ENCODE data around the gene ACSL6.

DNA sequence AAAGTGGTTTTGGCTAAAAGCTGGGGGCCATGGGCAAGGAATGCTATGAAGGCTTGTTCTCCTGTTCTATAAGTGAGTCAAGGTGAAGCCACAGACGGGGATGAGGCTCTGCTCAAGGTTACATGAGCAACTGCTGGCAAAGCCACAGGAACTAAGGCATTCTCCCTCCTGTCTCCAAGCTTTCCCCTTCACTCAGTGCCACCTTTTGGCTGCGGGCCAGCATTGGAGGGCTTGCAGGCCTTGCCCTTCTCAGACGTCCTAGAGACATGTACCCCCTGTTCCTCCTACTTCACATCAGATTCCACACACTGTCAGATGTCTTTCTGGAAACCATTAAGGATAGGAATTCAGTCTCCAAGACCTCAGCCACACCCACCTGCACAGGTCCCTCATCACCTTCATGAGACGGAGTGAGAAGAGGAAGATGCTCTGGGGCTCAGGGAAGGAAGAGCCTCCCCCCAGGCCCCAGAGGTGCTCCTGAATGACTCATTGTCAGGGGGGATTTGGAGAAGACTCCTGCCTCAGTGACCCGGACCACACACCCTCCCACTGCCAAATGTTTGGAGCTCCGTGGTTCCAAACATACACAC lies 45.5 kb downstream of the ACSL6 start:
- TF ChIP-seq CTCF (IDR thresholded peaks at IDR 0.05 in 2 of 3, conservative IDR thresholded peaks at IDR 0.05 in 1 of 3; ENCODE audit: control insufficient read depth in 2 of 3, extremely low read depth in 1 of 3, insufficient read depth in 1 of 3, low read depth in 3 of 3, low read length in 3 of 3) (no peak), POLR2A (IDR thresholded peaks at IDR 0.05; ENCODE audit: low read depth, low read length) (no peak), NFYB (IDR thresholded peaks at IDR 0.05; ENCODE audit: insufficient read depth, low read depth, low read length) (no peak), ZNF24 (IDR thresholded peaks at IDR 0.05) (no peak), RFX5 (IDR thresholded peaks at IDR 0.05; ENCODE audit: low read depth, low read length) (no peak), MYC (IDR thresholded peaks at IDR 0.05; ENCODE audit: insufficient read depth, insufficient read length, insufficient replicate concordance, low read length, severe bottlenecking) (no peak), EZH2 (IDR thresholded peaks at IDR 0.05; ENCODE audit: borderline replicate concordance, control insufficient read depth, low read depth, low read length) (no peak), ZBTB11 (CRISPR knock-in tag; IDR thresholded peaks at IDR 0.05) (no peak), USF2 (IDR thresholded peaks at IDR 0.05; ENCODE audit: borderline replicate concordance, low read depth, low read length) (no peak), EP300 (IDR thresholded peaks at IDR 0.05; ENCODE audit: borderline replicate concordance in 1 of 2, control insufficient read depth in 1 of 2, low read depth in 2 of 2, low read length in 2 of 2) (no peak), POLR2AphosphoS5 (IDR thresholded peaks at IDR 0.05; ENCODE audit: low read length) (no peak)
- TF ChIP-seq, protein P1, sequence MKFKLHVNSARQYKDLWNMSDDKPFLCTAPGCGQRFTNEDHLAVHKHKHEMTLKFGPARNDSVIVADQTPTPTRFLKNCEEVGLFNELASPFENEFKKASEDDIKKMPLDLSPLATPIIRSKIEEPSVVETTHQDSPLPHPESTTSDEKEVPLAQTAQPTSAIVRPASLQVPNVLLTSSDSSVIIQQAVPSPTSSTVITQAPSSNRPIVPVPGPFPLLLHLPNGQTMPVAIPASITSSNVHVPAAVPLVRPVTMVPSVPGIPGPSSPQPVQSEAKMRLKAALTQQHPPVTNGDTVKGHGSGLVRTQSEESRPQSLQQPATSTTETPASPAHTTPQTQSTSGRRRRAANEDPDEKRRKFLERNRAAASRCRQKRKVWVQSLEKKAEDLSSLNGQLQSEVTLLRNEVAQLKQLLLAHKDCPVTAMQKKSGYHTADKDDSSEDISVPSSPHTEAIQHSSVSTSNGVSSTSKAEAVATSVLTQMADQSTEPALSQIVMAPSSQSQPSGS (IDR thresholded peaks at IDR 0.05; ENCODE audit: low read length): no peak
- TF ChIP-seq, protein P2, sequence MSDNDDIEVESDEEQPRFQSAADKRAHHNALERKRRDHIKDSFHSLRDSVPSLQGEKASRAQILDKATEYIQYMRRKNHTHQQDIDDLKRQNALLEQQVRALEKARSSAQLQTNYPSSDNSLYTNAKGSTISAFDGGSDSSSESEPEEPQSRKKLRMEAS (IDR thresholded peaks at IDR 0.05; ENCODE audit: low read depth, low read length): no peak
